Activated T-cell treated with anti-CD3 and anti-CD28 coated beads, Interleukin-2, amount 50 U/mL, for 48 hours (primary cell): ENCODE results near the gene LY6G5C.
A peak's percentile ranks its signal among the peaks of the same experiment; 100 is the strongest.
"Not testable (repeated sequence)": the region's sequence is repeated elsewhere in the genome, so short reads cannot be mapped to it uniquely, and the experiment has no call there.

Source experiments
- DNase-seq, 2 experiments: peaks; one replicate each; pipeline ENCODE4 v3.0.0-alpha.2; 2020

Gene LY6G5C

DNA sequence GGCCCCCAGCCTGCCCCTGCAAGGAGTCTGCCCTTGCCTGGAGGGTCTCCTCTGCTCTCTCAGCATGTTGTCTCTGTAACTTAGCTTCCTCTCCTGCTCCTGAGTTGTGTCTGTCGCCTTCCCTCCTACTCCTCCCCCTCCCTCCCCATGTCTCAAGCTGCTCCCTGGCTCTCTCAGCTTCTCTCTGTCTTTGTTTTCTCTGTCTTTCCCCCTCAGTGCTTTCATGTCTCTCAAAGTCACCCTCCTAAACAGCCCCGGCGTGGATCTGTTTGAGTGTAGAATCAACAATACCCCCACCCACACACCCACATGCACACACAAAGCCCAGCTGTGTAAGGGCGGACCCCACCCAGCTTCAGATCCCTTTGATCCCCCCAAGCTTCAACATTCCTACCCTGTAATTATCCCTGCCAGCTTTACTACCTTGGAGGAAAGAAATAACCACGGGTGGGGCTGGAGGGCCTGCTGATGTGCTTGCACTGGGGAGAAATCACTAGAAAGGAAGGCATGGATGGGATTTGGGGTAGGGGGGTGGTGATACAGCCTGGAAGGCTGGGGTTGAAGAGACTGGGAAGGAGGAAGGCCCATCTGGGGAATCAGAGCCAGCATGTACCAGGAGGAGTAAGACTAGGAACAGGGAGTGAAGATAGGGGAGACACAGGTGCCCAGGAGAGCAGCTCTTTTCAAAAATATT lies 33.3 kb upstream of the LY6G5C start:
- no peak for DNase-seq

DNA sequence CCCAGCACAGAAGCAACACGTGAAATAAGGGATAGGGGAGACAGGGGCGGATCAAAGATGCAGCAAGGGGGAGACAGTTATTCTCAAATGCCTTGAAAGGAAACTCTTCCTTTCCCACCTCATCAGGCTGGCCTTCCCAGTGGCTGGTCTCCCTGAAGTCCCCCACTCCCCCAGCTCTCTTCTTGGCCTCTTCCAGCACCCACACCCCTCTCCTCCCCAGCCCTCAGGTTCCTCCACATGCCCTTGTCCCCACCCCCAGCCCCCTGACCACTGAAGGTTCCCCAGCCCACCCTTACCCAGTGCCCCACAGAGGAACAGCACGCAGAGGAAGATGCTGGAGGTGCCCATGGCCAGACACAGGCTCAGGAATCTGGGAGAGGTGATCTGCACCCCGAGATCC lies 32.6 kb upstream of the LY6G5C start:
- DNase-seq, result no peak

DNA sequence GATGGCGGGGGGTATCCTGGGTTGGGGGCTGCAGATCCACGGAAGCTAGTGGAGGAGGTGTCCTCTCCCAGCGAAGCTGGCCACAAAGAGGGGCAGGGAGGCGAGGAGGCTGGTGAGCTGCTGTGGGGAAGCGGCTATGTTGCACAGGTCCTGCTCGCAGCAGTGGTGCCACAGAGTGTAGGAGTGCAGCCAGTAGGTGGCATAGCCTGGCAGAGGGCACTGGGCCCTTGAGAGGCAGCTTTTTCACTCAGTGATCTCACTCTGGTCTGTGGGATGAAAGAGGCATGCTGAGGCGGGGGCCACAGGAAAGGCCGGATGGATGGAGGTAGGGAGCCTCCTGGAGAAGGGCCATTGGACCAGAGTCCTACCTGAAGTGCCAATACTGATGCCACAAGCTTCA lies 31.4 kb upstream of the LY6G5C start:
- DNase-seq, result no peak

DNA sequence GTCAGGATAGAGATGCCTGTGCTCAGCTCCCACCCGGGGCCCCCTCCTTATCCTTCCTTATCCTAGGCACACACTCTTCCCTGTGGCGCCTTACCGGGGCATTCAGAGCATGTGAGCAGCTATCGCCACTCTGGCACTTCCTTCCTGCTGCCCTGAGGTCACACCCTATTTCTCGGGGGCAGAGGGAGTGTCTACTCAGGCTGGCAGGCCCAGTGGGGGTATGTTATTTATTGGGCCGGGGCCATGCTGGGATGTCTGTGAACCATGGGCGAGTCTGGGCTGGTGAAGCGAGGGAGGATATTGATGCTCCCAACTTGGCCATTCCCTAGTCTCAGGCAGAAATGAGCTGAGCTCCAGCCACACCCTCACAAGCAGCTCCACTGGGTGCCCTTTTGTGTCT lies 30.4 kb upstream of the LY6G5C start:
- no peak for DNase-seq

DNA sequence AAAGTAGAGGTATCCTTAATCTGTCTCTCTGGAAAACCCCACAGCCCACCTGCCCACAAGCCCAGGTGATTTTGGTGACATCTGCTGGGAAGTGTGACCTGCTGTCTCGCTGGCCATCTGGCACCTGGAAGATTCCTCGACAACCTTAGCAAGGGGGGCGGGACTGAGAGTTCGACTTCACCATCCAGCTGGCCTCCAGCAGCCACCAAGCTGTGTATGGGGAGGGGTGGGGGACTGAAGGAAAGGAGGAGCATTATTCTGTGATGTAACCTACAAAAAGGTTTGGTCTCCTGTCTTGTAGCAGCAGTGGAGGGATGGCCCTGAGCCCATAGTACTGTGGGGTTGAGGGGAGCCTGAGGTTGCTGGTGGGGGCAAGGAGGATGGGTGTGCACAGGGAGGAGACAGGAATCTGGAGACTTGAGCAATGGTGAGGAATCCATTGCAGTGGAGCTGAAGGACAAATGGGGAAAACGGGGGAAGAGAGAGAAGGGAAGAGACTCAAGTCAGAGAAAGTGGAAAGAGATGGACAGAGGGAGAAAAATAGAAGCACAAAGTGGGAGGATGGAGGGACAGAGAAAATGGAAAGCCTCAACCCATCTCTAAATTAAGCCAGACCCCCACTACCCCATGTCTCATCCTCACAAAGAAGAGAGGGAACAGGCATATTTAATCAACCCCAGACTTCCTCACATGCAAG lies 29.8 kb upstream of the LY6G5C start:
- no peak for DNase-seq

DNA sequence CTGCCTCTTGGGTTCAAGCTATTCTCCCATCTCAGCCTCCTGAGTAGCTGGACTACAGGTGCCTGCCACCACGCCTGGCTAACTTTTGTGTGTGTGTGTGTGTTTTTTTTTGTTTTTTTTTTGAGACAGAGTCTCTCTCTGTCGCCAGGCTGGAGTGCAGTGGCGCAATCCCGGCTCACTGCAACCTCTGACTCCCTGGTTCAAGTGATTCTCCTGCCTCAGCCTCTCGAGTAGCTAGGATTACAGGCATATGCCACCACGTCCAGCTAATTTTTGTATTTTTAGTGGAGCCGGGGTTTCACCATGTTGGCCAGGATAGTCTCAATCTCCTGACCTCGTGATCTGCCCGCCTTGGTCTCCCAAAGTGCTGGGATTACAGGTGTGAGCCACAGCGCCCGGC lies 28.3 kb upstream of the LY6G5C start:
- not testable (repeated sequence) for DNase-seq

DNA sequence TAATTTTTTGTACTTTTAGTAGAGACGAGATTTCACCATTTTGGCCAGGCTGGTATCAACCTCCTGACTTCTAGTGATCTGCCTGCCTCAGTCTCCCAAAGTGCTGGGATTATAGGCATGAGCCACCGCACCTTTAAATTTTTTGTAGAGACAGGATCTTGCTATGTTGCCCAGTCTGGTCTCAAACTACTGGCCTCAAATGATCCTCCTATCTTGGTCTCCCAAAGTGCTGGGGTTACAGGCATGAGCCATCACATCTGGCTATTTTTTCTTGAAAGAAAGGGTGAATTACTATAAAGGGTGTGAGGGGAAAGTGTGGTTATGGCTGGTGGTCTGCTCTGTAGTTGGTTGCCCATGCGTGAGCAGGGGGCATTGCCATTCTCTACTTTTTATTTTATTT lies 27.4 kb upstream of the LY6G5C start:
- DNase-seq, result no peak

DNA sequence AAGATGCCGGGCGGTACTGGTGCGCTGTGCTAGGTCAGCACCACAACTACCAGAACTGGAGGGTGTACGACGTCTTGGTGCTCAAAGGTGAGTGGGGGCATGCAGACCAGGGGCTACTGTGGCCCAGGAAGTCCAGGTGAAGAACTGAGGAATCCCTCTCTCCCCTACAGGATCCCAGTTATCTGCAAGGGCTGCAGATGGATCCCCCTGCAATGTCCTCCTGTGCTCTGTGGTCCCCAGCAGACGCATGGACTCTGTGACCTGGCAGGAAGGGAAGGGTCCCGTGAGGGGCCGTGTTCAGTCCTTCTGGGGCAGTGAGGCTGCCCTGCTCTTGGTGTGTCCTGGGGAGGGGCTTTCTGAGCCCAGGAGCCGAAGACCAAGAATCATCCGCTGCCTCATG lies 26.8 kb upstream of the LY6G5C start:
- DNase-seq, result no peak

DNA sequence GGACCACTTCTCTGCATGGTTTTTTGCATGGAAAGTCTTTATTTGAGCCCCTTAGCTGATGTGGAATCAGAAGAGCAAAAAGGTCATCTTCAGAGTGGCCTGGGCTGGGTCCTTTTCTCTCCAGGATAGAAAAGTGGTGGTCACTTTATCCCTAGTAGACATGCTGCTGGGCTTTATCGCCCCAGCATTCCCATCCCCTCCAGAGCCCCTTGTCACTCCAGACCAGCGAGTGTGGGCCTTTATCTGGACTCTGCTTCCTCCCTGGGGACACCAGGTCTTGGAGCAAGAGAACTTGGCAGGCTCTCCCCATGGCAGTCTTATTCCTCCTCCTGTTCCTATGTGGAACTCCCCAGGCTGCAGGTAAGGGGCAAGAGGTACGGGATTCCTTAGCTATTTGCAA lies 25.7 kb upstream of the LY6G5C start, which contains the start of gene LY6G6F:
LY6G6F (plus strand) TSS at position 268 of the 400 bp plus-strand sequence; CDS start at position 309, 41 bp downstream.
- no peak for DNase-seq

DNA sequence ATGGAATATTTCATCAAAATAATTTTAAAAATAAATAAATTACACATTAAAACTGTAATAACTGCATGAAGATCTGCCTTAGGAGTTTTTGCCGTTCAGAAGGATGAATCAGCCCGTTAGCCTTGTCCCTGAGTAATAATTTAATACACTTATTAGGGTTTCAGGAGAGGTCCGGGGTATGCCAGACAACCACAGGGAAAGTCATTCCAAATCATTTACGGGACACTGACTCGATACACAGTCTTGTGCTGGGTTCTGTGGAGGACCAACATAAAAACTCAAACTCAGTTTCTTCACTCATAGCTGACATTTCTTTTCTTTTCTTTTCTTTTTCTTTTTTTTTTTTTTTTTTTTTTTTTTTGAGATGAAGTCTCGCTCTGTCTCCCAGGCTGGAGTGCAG lies 25.1 kb upstream of the LY6G5C start:
- no peak for DNase-seq

DNA sequence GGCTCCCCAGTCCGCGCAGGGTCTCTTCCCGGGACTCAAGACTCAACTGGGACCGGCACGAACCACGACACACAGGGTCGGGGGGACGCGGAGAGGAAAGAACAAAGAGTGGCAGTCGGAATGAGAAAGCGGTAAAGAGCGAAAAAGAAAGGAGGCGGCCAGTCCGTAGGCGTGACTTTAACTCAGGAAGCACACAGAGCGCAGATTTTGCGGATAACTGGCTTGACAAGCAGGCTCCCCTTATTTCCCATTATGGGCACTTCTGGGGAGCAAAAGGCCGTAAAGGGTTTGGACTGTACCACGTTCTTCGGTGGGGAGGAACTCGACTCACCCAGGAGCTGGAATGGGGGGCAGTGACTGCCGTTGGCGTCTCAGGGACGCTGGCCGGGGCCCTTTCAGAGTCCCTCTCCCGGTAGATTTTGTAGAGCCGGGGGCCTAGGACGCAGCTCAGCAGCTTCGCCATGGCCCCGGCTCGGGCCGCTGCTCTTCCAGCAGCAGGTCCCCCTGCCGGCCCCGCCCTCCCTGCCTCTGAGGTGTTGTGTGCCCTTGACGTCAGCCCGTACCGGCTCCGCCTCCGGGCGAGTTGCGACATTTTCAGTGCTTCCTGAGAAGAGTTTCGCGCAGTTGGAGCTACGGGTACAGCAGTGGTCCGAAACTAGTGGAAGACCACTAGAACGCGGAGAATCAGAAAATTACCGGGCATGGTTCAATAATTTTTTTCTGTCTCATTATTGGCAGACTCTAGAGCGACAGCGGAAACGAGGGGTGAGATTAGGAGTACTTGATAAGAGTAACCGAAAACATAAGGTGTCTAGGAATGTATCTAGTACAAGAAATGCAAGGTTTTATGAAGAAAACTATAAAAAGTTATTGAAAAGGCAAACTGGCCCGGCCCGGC lies 22.2 kb upstream of the LY6G5C start, which contains the start of gene ABHD16A:
ABHD16A (minus strand) TSS at position 506 of the 898 bp plus-strand sequence; CDS start at position 463, 43 bp downstream.
- peak; percentile 98 to 99 for DNase-seq

DNA sequence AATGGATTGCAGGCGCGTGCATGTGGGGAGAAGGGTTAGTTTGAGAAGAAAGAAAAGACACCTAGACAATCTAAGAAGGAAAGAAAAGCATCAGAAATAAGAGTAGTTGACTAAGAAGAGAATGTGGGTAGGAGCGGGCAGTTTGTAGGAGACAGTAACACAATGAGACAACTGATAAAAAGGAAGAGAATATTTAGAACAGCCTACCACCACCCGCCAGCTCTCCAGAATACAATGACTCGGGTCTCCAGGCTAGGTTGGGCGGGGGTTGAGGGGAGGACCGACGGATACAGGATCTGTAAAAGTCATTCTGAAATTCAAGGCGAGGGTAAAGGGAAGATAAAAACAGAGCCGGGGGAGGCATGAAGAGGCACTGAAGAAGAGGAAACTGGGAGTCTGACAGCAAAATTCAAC lies 21.5 kb upstream of the LY6G5C start:
- no peak for DNase-seq

DNA sequence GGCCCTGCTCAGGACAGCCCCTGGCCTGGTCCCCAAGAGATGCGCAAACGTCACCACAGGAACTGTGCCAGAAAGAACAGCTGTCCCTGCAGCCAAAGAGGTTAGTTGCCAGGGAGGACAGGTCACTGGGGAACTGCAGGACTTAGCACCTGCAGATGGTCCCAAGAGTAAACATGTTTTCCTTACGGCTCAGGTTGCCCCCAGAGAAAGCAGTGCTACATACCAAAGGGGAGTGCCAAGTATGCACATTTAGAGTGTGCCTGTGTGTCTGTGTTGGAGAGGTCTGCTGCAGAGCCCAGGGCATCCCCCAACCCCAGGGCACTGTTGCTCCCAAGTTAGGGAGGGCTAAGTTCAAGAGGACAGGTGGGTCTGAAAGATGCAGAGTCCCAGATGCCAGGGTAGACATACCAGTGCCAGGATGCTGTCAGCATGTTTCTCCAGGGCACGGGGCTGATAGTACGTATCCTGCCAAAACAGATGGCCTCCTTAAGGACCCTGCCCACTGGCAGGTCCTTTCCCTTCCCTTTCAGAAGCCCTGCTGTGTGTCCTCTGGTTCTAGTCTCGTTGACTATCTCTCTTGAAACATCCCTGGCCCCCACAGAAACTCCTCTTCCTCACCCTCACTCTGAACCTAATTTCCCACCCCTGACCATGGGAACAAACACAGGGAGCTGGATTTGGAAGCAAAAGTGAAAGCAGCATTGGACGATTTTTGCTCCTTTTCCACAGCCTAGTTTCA lies 21.0 kb upstream of the LY6G5C start:
- peak in 1 of 2 experiments; percentile 24 for DNase-seq

DNA sequence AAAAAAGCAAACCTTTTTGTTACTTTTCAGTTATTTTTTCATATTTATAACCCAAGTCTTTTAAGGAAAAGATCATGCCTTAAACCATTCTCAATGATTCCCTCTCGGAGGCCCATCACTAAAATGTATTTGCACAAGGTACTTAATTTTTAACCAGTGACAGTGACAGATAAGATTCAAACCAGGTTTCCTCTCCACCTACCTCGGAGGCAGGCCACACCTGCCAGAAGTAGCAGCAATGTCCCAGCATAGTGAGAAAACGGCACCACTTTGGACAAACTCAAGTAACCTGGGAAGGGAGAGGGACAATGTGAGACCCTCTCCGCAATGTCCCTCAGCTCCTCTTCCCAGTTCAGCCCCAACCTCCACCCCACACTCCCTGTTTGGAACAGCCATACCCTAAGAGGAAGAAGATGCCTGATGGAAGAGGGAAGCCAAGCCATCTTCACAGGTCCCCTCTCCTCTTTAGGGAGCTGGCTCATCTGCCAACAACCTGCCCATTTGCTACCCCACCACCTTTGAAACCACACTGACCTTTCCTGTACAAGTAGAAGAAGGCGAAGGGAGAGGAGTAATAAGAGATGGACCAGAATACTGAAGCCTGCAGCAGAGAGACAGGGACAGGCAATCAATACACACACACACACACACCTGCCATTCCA lies 20.0 kb upstream of the LY6G5C start:
- no peak for DNase-seq

DNA sequence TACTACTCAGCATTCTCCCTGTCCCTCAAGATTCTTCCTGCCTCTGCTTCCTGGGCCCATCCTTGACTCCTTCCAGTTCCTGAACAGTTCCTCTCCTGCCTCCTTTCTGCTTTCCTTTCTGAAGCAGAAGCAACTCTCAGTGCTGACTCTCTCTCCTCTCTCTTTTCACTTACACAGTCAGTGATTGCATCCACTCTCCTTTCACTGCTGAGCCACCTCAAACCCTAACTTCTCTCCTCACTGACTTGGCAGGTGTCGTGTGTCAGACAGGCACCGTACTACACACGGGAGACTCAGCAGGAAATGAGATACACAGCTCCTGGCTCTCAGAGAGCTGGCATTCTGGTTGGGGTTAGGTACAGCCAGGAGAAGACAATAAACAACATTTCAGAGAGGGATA lies 16.7 kb upstream of the LY6G5C start:
- DNase-seq, result no peak

DNA sequence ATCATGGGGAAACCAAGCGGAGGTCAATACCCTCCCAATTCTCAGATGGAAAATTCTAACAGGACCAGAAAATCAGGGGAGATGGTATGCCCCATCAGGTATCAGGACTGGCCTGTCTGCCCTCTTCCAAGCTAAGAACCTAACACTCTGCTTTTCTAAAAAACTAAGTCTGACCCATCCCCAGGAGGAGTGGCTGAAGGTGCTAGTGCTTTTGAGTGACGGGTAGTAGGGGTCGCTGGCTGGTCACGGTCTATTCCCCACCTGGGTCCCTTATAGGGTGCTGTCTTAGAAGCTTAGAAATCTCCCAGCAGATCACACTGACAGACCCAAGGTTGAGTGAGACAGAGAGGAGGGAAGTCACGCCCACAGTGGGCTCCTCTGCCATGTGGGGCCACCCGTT lies 12.7 kb upstream of the LY6G5C start:
- DNase-seq, result no peak

DNA sequence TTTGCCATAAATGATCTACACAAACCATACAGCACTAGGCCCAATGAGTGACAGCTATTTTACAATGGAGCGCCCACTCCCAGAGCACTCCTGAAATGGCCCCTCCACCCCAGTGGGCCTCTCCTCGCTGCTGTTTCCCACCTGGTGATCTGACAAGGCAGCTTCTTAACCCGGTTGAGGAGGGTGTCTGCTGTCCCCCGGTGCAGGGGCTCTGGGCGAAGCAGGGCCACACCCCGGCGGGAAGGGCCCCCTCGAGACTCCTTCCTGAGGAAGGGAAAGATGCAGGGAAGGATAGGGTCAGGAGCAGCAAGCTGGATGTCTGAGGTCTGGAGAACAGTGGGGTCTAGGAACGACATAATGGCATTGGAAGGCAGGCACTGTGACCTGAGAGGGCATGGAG lies 12.0 kb upstream of the LY6G5C start:
- no peak for DNase-seq

DNA sequence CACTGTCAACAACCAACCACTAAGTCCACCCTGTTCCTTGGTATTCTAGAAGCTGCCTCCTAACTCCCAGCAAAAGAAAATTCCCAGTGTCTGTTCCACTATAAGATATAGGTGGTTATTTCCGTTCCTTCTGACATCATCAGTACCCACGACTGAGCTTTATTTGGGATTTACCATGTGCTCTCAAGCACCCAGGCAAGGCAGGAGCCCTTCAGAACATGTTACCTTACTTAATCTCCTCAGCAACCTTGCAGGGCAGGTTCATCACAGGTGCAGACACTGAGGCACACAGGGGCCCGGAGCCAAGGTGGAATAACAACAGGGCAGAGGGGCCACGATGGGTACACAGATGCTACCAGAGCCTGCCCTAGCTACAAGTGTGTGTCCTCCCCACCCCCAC lies 11.5 kb upstream of the LY6G5C start:
- no peak for DNase-seq

DNA sequence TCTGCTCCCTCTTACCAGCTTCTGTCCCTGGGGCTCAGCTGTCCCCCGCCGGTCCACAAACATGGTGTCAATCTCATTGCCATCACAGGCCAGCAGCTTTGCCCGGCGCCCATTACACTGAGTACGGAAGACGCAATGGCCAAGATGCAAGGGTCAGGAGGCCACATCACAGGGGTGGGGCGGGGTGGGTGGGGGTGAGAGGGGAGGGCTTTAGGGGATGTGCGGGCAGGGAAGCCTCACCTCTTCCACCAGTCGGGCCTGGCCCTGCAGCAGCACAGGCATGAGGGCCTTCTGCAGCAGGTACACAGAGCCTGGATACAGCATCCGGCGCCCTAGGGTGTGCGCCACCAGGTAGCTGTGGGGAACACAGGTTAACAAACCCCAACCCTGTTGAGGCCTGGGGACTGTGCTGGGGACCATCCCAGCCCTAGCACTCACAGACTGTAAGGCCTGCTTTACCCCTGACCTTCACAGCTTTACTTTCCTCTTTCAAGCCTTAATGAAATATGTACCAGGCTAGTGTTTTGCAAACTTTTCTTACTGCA lies 10.8 kb upstream of the LY6G5C start:
- no peak for DNase-seq

DNA sequence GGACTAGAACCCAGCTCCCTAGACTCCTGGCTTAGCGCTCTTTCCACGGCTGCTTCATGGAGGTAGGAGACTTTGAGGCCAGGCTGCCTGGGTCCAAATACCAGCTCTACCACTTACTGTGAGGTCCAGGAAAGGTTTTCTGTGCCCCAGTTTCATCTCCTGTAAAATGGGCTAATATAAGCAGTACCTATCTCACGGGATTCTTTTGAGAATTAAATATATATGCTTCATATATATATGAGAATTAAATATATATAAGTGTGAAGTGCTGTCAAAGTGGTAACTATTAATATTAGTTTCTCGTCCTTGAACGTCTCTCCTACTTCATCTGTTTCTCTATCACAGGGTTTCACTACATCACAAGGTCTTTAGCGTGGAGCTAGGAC lies 10.2 kb upstream of the LY6G5C start:
- DNase-seq, result no peak

DNA sequence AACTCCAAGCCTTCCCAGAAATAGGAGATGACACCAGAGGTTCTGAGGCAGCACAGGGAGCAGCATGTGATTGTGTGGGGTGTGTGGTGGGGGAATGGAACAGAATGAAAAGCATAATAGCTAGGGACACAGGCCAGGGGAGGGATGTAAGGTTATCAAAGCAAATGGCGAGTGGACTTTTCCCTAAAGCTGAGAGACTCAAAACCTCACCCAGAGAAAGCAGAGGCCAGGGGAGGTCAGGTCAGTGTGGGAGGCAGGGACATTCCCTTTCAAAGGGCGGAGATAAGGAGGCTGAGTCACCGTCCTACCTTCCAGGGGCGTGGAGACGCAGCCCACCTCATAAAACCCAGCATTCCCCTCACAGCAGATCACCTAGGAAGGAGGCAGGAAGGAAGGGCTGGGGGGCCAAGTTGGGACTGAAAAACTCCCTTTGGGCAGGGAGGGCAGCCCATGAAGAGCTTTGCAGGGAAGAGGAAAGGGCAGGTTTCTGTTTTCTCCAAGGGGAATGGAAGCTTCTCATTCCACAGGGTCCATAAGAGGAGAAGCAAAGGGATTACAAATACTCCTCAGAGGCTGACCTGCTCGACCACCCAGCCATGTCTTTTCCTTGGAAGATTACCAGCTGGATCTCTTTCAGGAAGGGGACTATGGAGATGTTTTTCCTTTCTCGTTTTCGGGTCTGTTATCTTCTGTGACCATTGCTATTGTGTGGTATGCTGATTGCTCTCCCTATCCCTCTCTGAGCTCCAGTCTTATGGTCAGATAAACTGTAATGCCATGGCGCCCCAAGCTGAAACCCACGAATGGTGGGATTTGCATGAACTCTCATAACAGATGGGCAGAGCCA lies 9.6 kb upstream of the LY6G5C start:
- DNase-seq, result no peak
